Panc1 (cell line): ENCODE measurements around the gene CLEC2L.

ENCODE experiments used
- POLR2AphosphoS5 ChIP-seq: IDR thresholded peaks from 2 replicates; pipeline ENCODE4 v1.6.1; 2012; ENCODE audit warnings: mild to moderate bottlenecking, low read depth, low read length, moderate library complexity
- TF ChIP-seq, protein P1 (sequence below): fragments of 450-650 bp; IDR thresholded peaks from 2 replicates; pipeline ENCODE4 v1.5.1; 2017; ENCODE audit warnings: mild to moderate bottlenecking

DNA sequence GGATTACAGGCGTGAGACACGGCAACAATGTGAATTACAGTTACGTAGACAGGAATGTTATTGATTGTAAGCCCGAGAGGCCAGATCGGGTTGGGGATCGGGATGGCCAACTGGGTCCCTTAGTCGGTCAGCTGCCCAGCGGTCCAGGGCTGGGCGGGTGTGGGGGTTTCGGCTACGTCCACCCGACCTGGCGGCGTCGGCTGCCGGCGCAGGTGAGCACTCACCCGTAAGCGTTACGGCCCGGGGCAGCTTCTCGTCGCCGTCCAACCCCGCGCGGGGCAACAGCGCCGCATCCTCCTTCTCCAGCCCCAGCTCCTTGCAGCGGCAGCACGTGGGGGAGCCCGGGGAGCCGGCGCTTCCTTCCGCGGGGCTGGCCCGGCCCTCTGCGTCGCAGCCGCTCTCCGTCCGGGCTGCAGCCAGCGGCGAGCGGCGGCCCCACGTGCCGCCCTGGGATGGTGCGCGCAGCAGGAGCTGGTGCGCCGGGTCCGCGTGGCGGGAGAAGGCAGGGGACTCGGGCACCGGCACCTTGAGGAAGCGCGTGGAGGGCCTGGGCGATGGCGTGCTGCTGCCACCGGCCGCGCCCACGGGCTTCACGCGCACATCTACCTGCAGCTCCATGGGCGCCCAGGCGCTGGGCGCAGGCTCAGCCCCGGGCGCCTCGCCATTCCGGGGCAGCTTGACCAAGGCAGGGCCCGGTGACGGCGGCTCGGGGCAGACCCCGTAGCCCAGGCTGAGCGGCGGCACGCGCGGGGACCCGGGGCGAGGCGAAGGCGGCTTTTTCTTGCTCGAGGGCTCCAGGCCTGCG is 40.6 kb upstream of the CLEC2L start:
- TF ChIP-seq, protein P1, sequence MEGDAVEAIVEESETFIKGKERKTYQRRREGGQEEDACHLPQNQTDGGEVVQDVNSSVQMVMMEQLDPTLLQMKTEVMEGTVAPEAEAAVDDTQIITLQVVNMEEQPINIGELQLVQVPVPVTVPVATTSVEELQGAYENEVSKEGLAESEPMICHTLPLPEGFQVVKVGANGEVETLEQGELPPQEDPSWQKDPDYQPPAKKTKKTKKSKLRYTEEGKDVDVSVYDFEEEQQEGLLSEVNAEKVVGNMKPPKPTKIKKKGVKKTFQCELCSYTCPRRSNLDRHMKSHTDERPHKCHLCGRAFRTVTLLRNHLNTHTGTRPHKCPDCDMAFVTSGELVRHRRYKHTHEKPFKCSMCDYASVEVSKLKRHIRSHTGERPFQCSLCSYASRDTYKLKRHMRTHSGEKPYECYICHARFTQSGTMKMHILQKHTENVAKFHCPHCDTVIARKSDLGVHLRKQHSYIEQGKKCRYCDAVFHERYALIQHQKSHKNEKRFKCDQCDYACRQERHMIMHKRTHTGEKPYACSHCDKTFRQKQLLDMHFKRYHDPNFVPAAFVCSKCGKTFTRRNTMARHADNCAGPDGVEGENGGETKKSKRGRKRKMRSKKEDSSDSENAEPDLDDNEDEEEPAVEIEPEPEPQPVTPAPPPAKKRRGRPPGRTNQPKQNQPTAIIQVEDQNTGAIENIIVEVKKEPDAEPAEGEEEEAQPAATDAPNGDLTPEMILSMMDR, result no peak
- no peak for TF ChIP-seq POLR2AphosphoS5
